GM10847 (cell line): ENCODE measurements around the gene PROB1.

Experiments
- POLR2A ChIP-seq: IDR thresholded peaks from 2 replicates; pipeline ENCODE4 v1.6.1; 2011; ENCODE audit not compliant: insufficient read length; ENCODE audit errors: extremely low read depth

Gene PROB1

DNA sequence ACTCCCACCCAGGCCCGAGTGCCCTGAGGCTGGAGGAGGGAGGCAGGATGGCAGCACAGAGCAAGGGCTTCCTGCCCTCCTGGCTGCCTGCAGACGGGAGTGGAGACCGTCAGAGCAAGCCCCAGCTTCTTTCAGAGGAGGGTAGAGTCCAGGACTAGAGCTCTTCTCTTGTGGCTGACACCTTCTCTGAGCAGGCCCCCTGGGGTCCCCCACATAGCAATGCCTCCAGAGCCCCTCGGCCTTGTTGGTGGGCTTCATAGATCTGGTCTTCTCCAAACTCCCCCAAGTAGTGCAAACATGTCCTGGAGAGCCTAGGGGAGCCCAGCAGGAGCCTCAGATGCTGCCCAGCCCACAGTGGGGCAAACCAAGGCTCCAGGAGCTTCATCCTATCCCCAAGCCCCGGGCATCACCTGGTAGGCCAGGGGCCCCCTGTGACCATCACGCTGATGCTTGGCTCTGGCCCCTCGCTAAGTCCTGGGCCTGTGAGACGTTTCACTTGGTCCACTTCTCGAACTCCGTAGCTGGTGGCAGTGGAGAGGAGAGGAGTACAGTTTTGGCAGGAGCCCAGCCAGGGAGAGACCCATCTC is 7.2 kb downstream of the PROB1 start:
- no peak for TF ChIP-seq POLR2A

DNA sequence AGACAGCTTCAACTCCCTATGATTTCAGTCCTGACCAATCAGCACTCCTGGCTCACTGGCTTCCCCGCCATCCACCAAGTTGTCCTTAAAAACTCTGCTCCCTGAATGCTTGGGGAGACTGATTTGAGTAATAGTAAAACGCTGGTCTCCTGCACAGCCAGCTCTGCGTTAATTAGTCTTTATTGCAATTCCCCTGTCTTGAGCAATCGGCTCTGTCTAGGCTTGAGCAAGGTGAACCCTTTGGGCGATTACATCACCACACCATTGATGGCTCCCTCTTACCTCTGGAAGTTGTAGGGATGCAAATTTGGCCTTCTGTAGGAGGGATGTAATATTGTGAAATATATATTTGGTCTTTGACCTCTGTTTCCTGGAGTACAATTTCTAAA is 8.9 kb downstream of the PROB1 start:
- no peak for TF ChIP-seq POLR2A

DNA sequence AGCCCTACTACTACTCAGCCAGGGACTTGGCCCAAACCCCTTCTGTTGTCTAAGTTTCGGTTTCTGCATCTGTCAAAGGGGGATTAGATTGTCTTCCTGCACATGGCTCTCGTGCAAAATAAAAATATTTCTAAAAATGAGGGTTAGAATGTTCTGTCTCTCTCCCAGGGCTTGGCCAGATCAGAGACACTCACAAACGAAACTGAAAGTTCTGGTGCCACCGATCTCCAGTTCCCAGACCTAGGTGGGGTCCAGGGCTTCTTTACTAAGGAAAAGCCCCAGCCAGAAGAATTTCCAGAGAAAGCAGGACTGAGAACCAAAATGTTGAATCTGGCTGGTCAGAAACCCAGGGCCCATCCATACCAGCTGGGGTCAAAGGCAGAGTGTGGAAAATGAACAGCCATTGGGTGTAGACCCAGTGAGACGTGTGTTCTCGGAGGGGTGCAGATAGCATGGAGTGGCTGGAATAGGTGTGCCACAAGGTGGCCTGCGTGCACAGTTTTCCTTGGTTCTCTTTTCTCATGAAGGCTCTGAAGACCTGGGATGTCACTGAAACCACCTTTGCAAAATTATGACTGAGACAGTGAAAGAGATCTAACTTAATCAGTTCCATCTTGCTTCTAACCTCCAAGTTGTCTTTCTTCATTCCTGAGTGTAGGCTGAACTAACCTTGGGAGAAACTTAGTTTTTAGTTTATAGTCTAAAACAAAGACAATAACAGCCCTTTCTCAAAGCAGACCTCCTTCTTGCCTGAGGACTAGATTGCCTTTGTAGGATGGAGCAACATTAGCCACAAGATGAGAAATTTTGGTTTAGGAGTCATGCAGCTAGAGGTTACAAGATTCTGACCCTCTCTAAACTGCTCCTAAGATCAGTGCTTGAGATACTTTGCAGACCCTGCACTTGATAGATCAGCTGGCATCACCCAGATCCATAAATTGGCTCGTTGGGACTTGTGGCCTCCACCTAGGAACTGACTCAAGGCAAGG is 9.5 kb downstream of the PROB1 start:
- no peak for TF ChIP-seq POLR2A

DNA sequence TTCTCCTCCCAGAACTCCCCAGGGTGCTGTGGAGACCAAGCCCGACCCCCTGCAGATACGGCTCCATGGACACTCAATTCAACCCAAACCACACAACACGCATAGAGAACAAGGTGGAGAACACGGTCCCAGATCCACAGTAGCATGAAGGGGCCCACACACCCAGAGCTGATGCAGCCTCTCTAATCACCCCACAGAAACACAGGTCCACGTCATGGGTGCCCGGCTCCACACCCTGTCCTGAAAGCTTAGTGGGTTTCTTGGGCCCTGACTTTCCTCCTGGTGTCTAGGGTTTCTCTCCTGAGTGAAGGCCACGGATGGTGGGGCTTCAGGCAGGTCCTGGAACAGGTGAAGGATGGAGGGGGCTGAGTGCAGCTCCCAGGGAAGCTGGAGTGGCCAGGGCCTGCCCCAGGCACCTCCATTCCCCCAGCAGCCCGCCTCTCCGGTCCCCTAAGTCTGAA is 10.3 kb downstream of the PROB1 start:
- peak; percentile 36 for TF ChIP-seq POLR2A

DNA sequence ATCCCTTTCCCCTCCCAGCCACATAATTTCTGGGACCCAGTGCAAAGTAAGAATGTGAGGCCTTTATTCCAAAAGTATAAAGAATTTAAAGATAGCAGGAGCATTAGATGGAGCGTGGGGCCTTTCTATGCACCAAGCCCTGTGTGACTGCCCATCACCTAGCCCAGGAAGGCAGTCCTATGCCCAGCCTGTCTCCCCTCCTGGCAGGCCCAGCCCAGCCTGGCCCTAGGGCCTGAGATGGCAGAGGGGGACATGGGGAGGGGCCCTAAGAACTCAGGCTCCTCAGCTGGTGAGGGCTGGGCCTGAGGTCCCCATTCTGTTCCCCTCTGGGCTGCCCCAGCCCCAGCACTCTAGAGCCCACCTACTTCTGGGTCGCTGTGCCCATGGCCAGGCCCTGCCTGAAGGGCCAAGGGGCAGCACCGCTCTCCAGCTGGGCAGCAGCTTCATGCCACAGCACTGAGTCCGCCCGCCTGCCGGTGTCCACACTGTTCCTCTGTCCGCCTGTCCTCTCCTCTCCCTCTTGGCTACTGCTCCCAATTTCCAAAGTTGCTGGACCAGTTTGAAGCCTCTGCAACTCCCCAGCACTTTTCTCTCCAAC is 10.8 kb downstream of the PROB1 start:
- TF ChIP-seq POLR2A, result peak; percentile 2

DNA sequence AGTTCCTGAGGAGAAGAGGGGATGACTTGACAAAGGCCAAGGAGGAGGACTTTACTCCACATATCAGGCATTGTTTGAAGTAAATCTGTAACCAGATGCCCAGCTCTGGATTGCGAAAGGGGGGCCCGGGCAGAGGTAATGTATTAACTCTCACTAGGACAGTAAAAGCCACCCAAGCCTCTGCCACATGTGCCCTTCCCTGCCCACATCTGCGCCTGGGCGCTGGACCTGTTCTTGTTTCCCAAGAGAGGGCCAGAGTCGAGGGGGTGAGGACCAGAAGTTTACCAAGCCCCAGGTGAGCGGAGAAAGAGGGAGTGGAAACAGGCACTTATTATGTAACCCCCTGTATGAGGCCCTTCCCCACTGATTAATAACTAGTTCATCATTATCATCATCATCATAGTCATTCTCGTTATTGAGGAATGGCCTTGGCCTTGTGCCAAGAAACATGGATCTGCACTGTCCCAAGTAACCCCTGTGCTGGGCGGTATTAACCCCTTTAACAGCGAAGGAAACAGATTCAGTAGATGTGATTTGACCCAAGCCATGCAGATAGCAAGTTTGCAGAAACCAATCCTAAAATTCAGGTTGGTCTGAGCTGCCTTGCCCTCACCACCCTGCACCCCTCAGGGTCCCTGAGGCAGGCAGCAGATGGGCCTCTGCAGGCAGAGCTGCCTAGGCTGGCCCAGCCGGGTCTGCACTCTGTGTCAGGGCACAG is 11.5 kb downstream of the PROB1 start, which contains the start of gene SLC23A1:
Gene SLC23A1 (minus strand): TSS at position 23 of the 718 bp plus-strand sequence. CDS start 44 bp downstream, outside the sequence.
- peak; percentile 2 for TF ChIP-seq POLR2A

DNA sequence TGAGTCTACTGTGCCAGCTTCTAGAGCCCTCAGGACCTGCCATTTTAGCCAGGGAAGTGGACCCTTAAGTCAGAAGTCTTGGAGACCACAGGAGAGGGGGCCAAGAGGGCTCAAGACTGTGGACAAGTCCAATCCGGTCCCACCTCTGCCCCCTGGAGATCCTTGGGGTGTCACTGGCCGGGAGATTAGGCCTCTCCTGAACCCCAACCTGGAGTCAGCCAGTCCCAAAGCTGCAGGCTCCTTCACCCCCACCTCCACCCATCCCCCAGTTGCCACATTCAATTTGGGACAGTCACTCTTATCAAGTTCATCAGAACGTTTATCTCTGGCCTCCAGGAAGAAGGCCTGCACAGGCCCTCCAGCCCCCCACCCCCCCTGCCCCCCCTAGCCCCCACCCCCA is 12.1 kb downstream of the PROB1 start:
- TF ChIP-seq POLR2A, result no peak

DNA sequence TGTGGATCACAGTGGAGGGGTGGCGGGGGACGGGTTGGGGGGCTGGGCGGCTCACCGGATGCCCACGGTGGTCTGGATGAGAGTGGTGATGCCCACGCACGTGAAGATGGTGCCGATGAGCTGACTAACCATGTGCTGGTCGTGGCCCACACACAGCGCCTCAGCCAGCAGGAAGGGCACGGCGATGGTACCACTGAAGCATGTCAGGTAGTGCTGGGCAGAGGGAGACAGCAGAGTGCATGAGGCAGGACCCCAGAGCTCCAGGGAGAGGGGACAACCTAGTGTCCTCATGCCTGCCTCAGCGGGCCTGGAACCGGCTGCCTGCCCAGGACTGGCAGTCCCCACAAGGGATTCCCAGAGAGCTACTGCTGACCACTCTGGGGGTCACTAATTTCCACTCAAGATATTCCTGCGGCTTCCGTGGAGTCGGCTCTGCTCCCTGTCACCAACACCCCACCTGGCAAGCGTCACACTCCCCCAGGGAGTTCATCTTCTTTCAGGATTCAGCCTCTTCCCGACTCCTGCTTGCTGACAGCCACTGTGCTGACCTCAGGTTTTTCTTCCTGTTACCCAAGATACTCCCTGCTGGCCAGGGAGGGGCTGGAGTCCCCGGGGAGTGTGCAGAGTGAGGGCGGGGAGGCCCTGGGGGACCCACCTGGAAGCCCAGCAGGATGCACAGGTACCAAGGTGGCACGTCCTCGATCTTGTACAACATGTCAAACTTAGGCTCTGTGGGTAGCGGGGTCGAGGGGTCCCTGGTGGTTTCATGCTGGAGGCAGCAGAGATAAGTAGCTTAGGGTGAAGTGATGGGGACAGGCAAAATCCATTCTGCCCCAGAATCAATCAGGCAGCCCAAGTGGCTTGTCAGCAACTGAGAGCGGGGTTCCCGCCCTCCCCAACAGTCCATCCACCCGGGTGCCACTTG is 12.8 kb downstream of the PROB1 start:
- TF ChIP-seq POLR2A, result no peak

DNA sequence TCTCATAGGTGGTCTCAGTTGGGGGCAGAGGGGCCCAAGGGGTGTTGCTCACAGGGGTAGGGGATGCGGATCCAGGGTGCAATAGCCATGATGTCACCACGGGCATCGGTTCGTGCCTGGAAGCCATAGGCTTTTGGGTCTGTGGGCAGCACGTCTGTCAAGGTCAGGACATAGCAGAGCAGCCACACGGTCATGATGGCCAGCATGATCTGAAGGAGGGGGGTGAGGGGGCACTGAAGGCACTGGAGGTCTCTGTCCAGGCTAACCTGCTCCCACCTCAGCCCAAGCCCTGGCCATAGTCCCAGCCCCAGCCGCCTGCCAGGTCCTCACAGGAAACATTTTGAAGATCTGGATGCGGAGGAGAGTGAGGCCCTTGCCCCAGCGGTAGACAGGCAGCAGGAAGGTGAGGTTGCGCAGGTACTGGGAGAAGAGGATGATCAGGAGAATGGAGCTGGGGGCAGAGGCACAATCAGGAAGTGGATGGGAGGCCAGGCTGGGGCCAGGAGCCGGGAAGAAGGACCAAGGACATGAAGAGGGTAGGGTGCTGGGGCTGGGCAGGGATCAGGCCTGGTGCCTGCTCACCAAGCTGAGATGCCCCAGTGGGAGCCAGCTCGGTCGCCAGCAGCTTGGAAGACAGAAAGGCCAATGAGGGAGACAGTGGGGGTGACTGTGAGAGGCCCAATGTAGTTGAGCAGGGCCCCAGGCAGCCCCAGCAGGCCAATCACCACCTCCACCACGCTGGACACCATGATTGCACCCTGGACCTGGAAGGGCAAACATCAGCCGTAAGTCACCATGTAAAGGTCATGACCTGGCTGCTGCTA is 15.1 kb downstream of the PROB1 start:
- TF ChIP-seq POLR2A, result no peak

DNA sequence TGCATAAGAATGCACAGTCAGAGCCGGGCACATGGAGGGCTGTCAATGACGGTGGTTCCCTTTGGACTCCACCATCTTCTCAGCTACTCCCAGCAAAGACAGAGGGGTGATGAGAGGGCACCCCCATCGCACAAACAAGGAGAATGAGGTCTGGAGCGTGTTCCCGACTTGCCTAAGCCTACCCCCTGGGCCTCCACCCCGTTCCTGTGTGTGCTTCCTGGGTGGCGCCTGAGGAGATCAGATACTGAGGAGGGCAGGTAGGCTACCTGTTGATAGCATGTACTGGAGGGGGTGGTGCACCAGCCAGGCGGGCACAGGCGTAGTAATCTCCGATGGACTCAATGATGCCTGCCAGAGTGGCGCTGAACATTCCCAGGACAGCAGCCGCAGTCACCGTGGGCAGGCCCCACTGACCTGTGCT is 16.0 kb downstream of the PROB1 start:
- TF ChIP-seq POLR2A, result no peak

DNA sequence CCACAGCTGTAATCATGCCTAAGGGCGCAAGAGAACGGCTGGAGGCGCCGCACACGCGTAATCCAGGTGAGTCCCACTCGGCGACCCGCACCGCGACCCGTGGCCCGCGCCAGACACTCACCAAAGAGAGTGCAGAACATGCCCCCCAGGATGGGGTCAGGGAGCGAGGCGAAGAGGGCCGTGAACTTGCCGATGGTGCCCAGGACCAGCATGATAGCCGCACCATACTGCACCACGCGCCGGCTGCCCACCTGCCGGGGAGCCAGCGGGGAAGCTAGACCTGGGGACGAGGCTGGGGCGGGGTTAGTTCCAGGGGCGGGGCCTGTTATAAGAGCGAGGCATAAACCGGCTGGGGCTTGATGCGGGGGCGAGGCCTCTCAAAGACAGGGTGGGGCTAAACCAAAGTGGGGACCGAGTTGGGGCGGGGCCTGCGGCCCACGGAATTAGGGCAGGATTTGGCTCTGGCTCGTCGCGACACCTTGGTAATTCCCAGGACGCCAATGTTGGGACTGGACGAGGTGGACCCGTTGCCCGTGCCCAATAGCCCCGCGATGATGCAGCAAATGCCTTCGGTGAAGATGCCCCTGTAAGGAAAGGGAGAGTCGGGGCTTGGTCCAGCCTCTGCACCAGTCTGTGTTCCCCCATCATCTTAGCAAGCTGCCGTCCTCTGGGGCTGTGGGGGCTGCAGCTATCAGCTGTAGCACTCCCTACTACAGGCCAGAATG is 16.6 kb downstream of the PROB1 start:
- no peak for TF ChIP-seq POLR2A

DNA sequence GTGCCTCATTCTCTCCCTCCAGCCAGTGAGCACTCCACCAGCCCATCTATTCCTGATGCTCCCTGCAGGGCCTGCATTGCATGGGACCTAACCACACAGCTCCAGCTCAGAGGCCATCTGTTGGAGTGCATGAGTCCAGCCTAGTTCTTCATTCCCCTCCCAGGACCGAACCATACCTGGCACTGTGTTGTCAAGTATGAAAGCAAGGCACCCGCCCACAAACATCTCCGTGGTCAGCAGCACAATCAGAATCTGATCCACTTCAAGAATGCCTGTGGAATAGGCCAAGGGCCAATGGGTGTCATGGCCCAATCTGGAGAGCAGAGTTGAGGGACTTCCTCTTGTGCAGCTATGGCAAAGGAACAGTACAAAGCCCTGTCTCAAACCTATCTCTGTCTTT is 17.7 kb downstream of the PROB1 start:
- no peak for TF ChIP-seq POLR2A

DNA sequence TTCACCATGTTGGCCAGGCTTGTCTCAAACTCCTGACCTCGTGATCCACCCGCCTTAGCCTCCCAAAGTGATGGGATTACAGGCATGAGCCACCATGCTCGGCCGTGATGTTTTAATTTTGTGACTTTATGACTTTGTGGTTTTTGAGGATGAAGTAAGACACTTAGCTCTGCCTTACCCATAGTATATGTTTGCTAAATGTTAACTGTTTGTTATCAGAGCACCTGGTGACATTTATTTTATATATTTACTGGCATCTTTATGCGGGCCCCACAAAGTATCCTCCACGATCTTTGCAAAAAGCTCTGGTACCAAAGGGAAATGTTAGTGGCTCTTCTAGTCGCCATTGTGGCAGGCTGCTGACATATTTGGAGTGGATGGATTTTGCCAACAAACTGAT is 18.5 kb downstream of the PROB1 start:
- TF ChIP-seq POLR2A, result no peak
